ENCODE measurements around the gene MFAP3. TPM values are rescaled to one million over a fixed set of nuclear protein-coding genes. Genes with fewer than 3 reads are reported as not detected.

Gene MFAP3
- total RNA-seq, 1 experiment from 2014 or later = 48.8 TPM

GRCh38 chr5:154077696-154078095 lies 38.9 kb downstream of the MFAP3 start:
- ChIA-PET POLR2A (interaction anchor here (0.6 to 1.7 kb wide), 6 partner anchors 39 to 505 kb away, joined by 3 to 7 read pairs (median 4); partner anchors contain the start of genes FAM114A2, GALNT10 and MFAP3), CTCF (interaction anchor here (0.5 to 13.3 kb wide), 11 partner anchors 9 to 486 kb away, joined by 3 to 355 read pairs (median 3); partner anchors contain the start of gene GALNT10)
- H3K9me3 Mint-ChIP-seq (ENCODE audit: unreplicated experiment) = no peaks in the 10 kb centered on the region
- H3K36me3 Mint-ChIP-seq (ENCODE audit: insufficient read depth, unreplicated experiment) = no peaks in the 10 kb centered on the region
- intact Hi-C loops (cut with micrococcal nuclease) = no loop called here
- BruUV-seq (replicated peaks) = no TSS peak
- no peak overlapping the region for H3K4me3 Mint-ChIP-seq (ENCODE audit: unreplicated experiment)
- DNase-seq (ENCODE audit: unreplicated experiment) = peak; percentile 90
- H3K27me3 Mint-ChIP-seq (ENCODE audit: insufficient read depth, unreplicated experiment) = no peaks in the 10 kb centered on the region
- peaks cover 14% of the 10 kb centered on the region for H3K4me1 Mint-ChIP-seq (ENCODE audit: insufficient read depth, unreplicated experiment)
- TF ChIP-seq, protein P1, sequence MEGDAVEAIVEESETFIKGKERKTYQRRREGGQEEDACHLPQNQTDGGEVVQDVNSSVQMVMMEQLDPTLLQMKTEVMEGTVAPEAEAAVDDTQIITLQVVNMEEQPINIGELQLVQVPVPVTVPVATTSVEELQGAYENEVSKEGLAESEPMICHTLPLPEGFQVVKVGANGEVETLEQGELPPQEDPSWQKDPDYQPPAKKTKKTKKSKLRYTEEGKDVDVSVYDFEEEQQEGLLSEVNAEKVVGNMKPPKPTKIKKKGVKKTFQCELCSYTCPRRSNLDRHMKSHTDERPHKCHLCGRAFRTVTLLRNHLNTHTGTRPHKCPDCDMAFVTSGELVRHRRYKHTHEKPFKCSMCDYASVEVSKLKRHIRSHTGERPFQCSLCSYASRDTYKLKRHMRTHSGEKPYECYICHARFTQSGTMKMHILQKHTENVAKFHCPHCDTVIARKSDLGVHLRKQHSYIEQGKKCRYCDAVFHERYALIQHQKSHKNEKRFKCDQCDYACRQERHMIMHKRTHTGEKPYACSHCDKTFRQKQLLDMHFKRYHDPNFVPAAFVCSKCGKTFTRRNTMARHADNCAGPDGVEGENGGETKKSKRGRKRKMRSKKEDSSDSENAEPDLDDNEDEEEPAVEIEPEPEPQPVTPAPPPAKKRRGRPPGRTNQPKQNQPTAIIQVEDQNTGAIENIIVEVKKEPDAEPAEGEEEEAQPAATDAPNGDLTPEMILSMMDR (IDR thresholded peaks at IDR 0.05; ENCODE audit: unreplicated experiment) = no peak
- no peak overlapping the region for H3K27ac Mint-ChIP-seq (ENCODE audit: low read depth, unreplicated experiment)

DNA sequence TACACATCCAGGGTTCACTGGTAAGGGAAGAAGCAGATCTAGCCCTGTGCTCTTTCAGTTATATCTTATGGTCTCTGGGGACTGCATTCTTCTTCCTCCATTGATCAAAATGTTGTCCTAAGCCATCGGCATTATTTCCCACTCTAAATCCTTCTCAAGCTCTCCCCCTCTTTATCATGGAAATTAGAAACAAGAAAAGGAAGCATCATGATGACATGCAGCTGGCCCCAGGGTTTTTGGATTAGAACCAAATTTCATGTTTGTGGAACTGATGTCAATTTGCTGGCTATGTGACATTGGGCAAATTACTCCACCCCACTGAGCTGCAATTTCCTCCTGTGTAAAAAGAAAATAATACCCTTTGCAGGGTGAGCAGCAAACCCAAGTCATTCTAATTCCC lies 39.5 kb downstream of the MFAP3 start:
- BruUV-seq (replicated peaks) = no TSS peak
- CTCF ChIA-PET = interaction anchor here (0.5 to 13.3 kb wide), 11 partner anchors 8 to 485 kb away, joined by 3 to 355 read pairs (median 3); partner anchors contain the start of gene GALNT10
- TF ChIP-seq, protein P1 (IDR thresholded peaks at IDR 0.05; ENCODE audit: unreplicated experiment) = no peak
- POLR2A ChIA-PET = interaction anchor here (0.6 to 1.7 kb wide), 7 partner anchors 40 to 505 kb away, joined by 3 to 7 read pairs (median 3); partner anchors contain the start of genes FAM114A2, GALNT10 and MFAP3
- Mint-ChIP-seq H3K27ac (ENCODE audit: low read depth, unreplicated experiment) (no peak overlapping the region), H3K36me3 (ENCODE audit: insufficient read depth, unreplicated experiment) (no peaks in the 10 kb centered on the region), H3K4me1 (ENCODE audit: insufficient read depth, unreplicated experiment) (peaks cover 14% of the 10 kb centered on the region), H3K9me3 (ENCODE audit: unreplicated experiment) (no peaks in the 10 kb centered on the region), H3K27me3 (ENCODE audit: insufficient read depth, unreplicated experiment) (no peaks in the 10 kb centered on the region), H3K4me3 (ENCODE audit: unreplicated experiment) (no peak overlapping the region)
- intact Hi-C loops (cut with micrococcal nuclease) = no loop called here
- DNase-seq (ENCODE audit: unreplicated experiment) = peak; percentile 46

DNA sequence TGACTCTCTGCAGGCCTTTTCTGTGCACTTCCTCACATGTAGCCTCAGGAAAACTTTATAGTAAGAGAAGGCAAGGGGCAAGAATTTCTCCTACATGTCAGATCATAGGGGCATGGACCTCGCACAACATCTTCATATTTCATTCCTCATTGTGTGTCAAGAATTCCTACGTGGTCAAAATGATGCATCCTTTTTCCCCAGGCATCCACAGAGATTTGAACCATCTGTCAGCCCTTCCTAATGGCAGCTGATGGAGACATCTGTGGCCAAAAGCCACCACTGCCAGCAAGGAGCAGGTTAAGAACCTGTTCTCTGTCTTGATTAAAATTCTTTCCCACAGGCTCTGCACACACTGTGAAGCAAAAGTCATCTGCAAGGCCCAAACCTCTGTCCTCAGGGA lies 42.5 kb downstream of the MFAP3 start:
- POLR2A ChIA-PET = no interaction called here
- Mint-ChIP-seq H3K36me3 (ENCODE audit: insufficient read depth, unreplicated experiment) (no peaks in the 10 kb centered on the region), H3K4me1 (ENCODE audit: insufficient read depth, unreplicated experiment) (peaks cover 14% of the 10 kb centered on the region), H3K9me3 (ENCODE audit: unreplicated experiment) (no peaks in the 10 kb centered on the region), H3K27ac (ENCODE audit: low read depth, unreplicated experiment) (no peak overlapping the region), H3K27me3 (ENCODE audit: insufficient read depth, unreplicated experiment) (no peaks in the 10 kb centered on the region), H3K4me3 (ENCODE audit: unreplicated experiment) (no peak overlapping the region)
- intact Hi-C loops (cut with micrococcal nuclease) = no loop called here
- TF ChIP-seq, protein P1 (IDR thresholded peaks at IDR 0.05; ENCODE audit: unreplicated experiment) = no peak
- CTCF ChIA-PET = interaction anchor here (0.6 to 3.8 kb wide), 3 partner anchors 8 to 1074 kb away, joined by 3 to 28 read pairs (median 4); no protein-coding TSS in a partner anchor
- DNase-seq (ENCODE audit: unreplicated experiment) = no peak
- BruUV-seq (replicated peaks) = no TSS peak

DNA sequence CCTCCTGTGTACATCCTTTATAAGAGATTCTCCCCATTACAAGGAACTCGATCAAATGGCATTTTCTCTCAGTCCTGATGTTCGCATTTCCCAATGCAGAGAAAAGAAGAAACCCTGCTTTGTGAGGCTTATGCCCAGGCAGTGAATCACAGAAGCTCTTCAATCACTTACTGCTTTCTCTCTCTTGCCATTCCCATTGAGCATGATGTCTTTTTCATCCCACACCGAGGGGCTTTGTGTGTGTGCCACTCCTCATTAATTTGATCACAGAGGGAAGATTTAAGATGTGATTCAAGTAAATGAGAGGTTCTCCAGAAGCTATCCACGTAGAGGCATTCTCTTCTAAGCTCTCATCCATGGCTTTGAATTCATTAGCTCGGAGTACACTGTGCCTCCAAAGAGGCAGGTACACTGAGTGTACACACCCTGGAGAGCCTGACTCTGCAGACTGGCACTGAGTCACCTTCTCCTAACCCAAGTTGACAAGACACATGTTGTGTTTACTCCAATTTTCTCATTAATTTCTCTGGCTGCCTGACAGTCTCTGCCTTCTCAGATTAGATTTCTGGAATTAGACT lies 45.4 kb downstream of the MFAP3 start:
- peaks cover 13% of the 10 kb centered on the region for H3K4me1 Mint-ChIP-seq (ENCODE audit: insufficient read depth, unreplicated experiment)
- no TSS peak for BruUV-seq (replicated peaks)

More for the DNA sequence above, 45.4 kb downstream of the MFAP3 start:
- Mint-ChIP-seq H3K27ac (ENCODE audit: low read depth, unreplicated experiment) (no peak overlapping the region), H3K27me3 (ENCODE audit: insufficient read depth, unreplicated experiment) (no peaks in the 10 kb centered on the region), H3K9me3 (ENCODE audit: unreplicated experiment) (no peaks in the 10 kb centered on the region), H3K36me3 (ENCODE audit: insufficient read depth, unreplicated experiment) (no peaks in the 10 kb centered on the region), H3K4me3 (ENCODE audit: unreplicated experiment) (no peak overlapping the region)
- CTCF ChIA-PET = interaction anchor here (1.3 to 3.8 kb wide), 2 partner anchors 11 to 97 kb away, joined by 6 to 28 read pairs; no protein-coding TSS in a partner anchor
- TF ChIP-seq, protein P1 (IDR thresholded peaks at IDR 0.05; ENCODE audit: unreplicated experiment) = no peak
- DNase-seq (ENCODE audit: unreplicated experiment) = no peak
- intact Hi-C loops (cut with micrococcal nuclease) = no loop called here
- POLR2A ChIA-PET = no interaction called here

Measured in MCF 10A (cell line).